ENCODE results near the gene RIF1.

DNA sequence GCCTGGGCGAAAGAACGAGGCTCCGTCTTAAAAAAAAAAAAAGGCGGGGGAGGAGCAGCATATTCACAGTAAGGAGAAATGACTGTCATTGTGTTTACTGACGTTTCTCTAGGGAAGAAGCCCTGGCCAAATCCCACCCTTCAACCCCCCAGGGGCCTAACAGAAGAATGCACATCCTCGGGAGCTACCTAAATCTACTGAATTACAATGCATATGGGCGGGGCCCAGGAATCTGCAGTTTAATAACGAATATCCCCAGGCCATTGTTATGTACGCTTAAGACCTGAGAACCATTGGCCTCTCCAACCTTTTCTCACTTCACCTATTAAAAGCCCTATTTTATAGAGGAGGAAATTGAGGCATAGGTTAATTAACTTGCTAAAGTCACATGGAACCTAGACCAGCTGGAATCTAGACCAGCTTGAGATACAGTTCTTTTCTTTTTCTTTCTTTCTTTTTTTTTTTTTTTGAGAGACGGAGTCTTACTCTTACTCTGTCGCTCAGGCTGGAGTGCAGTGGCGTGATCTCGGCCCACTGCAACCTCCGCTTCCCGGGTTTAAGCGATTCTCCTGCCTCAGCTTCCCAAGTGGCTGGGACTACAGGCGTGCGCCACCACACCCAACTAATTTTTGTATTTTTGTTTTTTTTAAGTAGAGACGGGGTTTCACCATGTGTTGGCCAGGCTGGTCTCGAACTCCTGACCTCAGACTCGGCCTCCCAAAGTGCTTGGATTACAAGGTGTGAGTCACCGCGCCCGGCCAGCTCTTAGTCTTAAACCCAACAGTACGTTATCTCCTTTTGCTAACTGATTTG, 708 bp upstream of the RIF1 start:
- TF ChIP-seq CTCF (IDR thresholded peaks at IDR 0.05; ENCODE audit: low read length) (no peak), EZH2 (IDR thresholded peaks at IDR 0.05; ENCODE audit: borderline replicate concordance, low read length) (no peak)

Measured in OCI-LY1 (cell line).